MM.1S (cell line): ENCODE results near the gene ARPIN.

ENCODE experiments used
- DNase-seq: peaks from one replicate; pipeline ENCODE4 v3.0.0-alpha.2; 2015
- H2AFZ ChIP-seq: fragments of 300-600 bp; sonication (generic); 2 replicates; pipeline ENCODE4 v1.6.0; 2016; ENCODE audit warnings: antibody characterized with exemption, low read length
- H3F3A ChIP-seq: fragments of 300-600 bp; sonication (generic); 2 replicates; pipeline ENCODE4 v1.6.1; 2016; ENCODE audit warnings: mild to moderate bottlenecking, antibody characterized with exemption, low read length, moderate library complexity, mixed read lengths; ENCODE audit not compliant: insufficient read depth
- H3K27ac ChIP-seq: fragments of 300-600 bp; sonication (generic); 2 replicates; pipeline ENCODE4 v1.5.1; 2016; ENCODE audit warnings: mild to moderate bottlenecking, low read length
- H3K27me3 ChIP-seq: fragments of 300-600 bp; sonication (generic); replicated peaks from 2 replicates; pipeline ENCODE4 v1.6.0; 2016; ENCODE audit warnings: low read length; ENCODE audit not compliant: insufficient read depth
- H3K36me3 ChIP-seq: fragments of 300-600 bp; sonication (generic); replicated peaks from 2 replicates; pipeline ENCODE4 v1.6.1; 2016; ENCODE audit warnings: mild to moderate bottlenecking, low read length, mixed read lengths; ENCODE audit not compliant: insufficient read depth
- H3K4me1 ChIP-seq: fragments of 300-600 bp; sonication (generic); 2 replicates; pipeline ENCODE4 v1.6.1; 2016; ENCODE audit warnings: low read length, mixed read lengths
- H3K4me2 ChIP-seq: fragments of 300-600 bp; sonication (generic); 2 replicates; pipeline ENCODE4 v1.6.0; 2016; ENCODE audit warnings: low read depth, low read length
- H3K4me3 ChIP-seq: fragments of 300-600 bp; sonication (generic); 2 replicates; pipeline ENCODE4 v1.5.1; 2016; ENCODE audit warnings: low read length, mixed read lengths
- H3K79me2 ChIP-seq: fragments of 300-600 bp; sonication (generic); 2 replicates; pipeline ENCODE4 v1.6.1; 2016; ENCODE audit warnings: mixed run types, low read length, mixed read lengths
- H3K9ac ChIP-seq: fragments of 300-600 bp; sonication (generic); 2 replicates; pipeline ENCODE4 v1.6.1; 2016; ENCODE audit warnings: low read length, mixed read lengths
- H3K9me2 ChIP-seq: fragments of 300-600 bp; sonication (generic); replicated peaks from 2 replicates; pipeline ENCODE4 v1.6.1; 2016; ENCODE audit warnings: mild to moderate bottlenecking, low read length, mixed read lengths; ENCODE audit not compliant: insufficient read depth
- H3K9me3 ChIP-seq: fragments of 300-600 bp; sonication (generic); replicated peaks from 2 replicates; pipeline ENCODE4 v1.6.1; 2016; ENCODE audit warnings: mild to moderate bottlenecking, low read length, mixed read lengths; ENCODE audit not compliant: insufficient read depth
- H4K20me1 ChIP-seq: fragments of 300-600 bp; sonication (generic); 2 replicates; pipeline ENCODE4 v1.6.1; 2016; ENCODE audit warnings: mild to moderate bottlenecking, low read length, moderate library complexity, mixed read lengths; ENCODE audit not compliant: insufficient read depth
- CTCF ChIP-seq: fragments of 300-600 bp; sonication (generic); IDR thresholded peaks from 2 replicates; pipeline ENCODE4 v1.5.1; 2016; ENCODE audit warnings: antibody characterized with exemption, low read length, mixed read lengths
- EZH2 ChIP-seq: fragments of 300-600 bp; sonication (generic); optimal IDR thresholded peaks from 2 replicates; pipeline ENCODE3; 2017; ENCODE audit warnings: low read depth, mild to moderate bottlenecking, antibody characterized with exemption, low read length, mixed read lengths
- EZH2phosphoT487 ChIP-seq: fragments of 300-600 bp; sonication (generic); IDR thresholded peaks from 2 replicates; pipeline ENCODE4 v1.6.1; 2018; ENCODE audit warnings: antibody characterized with exemption, low read length

The ARPIN gene

GRCh38 chr15:89878323-89878722, 34.4 kb downstream of the ARPIN start:
- no peak for TF ChIP-seq CTCF
- TF ChIP-seq EZH2: no peak
- TF ChIP-seq EZH2phosphoT487: no peak
- no peak for DNase-seq

DNA sequence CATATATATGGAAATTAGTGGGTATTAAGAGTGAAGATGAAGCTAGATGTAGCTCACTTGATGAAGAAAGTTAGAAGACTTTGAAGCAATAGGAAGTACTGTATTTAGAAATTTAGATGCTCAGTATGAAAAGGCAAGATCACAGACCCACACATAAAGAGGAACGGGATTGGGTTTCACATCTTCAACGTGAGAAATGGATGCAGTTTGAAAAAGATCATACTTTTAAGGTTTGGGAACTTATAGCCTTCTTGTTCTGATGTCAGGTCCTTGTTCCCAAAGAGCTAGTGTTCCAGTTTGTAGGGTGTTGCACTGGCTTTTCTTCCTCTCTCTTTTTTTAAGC, 35.7 kb downstream of the ARPIN start:
- Histone ChIP-seq H3K9me2 (no peaks in the 10 kb centered on the region), H4K20me1 (no peaks in the 10 kb centered on the region), H2AFZ (no peak overlapping the region), H3K4me2 (no peak overlapping the region), H3K27ac (no peak overlapping the region), H3K4me1 (peaks cover 5% of the 10 kb centered on the region; the same call in 1 of the 2 replicates), H3K9me3 (no peaks in the 10 kb centered on the region), H3F3A (peaks cover 6% of the 10 kb centered on the region; the same call in 1 of the 2 replicates), H3K4me3 (no peak overlapping the region), H3K36me3 (0 out of 2 replicates have a peak, but pooled peaks cover 4% of the 10 kb centered on the region), H3K9ac (no peak overlapping the region), H3K79me2 (no peaks in the 10 kb centered on the region), H3K27me3 (no peaks in the 10 kb centered on the region)
- no peak for DNase-seq
- TF ChIP-seq EZH2 (no peak), CTCF (no peak), EZH2phosphoT487 (no peak)

More at GRCh38 chr15:89878323-89878722, 34.4 kb downstream of the ARPIN start:
- Histone ChIP-seq H4K20me1 (no peaks in the 10 kb centered on the region), H3K27me3 (no peaks in the 10 kb centered on the region), H3K27ac (no peak overlapping the region), H3K4me3 (no peak overlapping the region), H3K9me2 (no peaks in the 10 kb centered on the region), H3K79me2 (no peaks in the 10 kb centered on the region), H3K9ac (no peak overlapping the region), H2AFZ (no peak overlapping the region), H3K4me2 (no peak overlapping the region), H3F3A (peaks cover 6% of the 10 kb centered on the region; the same call in 1 of the 2 replicates), H3K4me1 (peaks cover 5% of the 10 kb centered on the region; the same call in 1 of the 2 replicates), H3K36me3 (0 out of 2 replicates have a peak, but pooled peaks cover 4% of the 10 kb centered on the region), H3K9me3 (no peaks in the 10 kb centered on the region)

- 0 out of 2 replicates have a peak, but pooled peaks cover 4% of the 10 kb centered on the region for H3K36me3 ChIP-seq
- H3K9ac ChIP-seq: no peak overlapping the region
- H3K4me1 ChIP-seq: peaks cover 5% of the 10 kb centered on the region; the same call in 1 of the 2 replicates
- TF ChIP-seq EZH2: no peak
- TF ChIP-seq EZH2phosphoT487: no peak
- TF ChIP-seq CTCF: no peak
- no peaks in the 10 kb centered on the region for H3K9me3 ChIP-seq
- H2AFZ ChIP-seq: no peak overlapping the region
- no peaks in the 10 kb centered on the region for H3K27me3 ChIP-seq
- no peak overlapping the region for H3K27ac ChIP-seq
- DNase-seq: no peak
- H3F3A ChIP-seq: peaks cover 6% of the 10 kb centered on the region; the same call in 1 of the 2 replicates
- H4K20me1 ChIP-seq: no peaks in the 10 kb centered on the region
- no peaks in the 10 kb centered on the region for H3K9me2 ChIP-seq
- no peak overlapping the region for H3K4me3 ChIP-seq
- no peaks in the 10 kb centered on the region for H3K79me2 ChIP-seq
- H3K4me2 ChIP-seq: no peak overlapping the region
Observed at GRCh38 chr15:89876396-89877082, 36.2 kb downstream of the ARPIN start.
